Vagina (tissue), 2 donors: ENCODE results near the gene CD38. TPM values are rescaled to one million over a fixed set of nuclear protein-coding genes. Genes with fewer than 3 reads are reported as not detected.

Source experiments
- DNase-seq, 2 donors: peaks; one replicate each; pipeline ENCODE4 v3.0.0-alpha.2; 2017; ENCODE audit errors: extremely low spot score in 2 of 2
- H3K27ac ChIP-seq: fragments of 200-600 bp; sonication (generic); one replicate; pipeline ENCODE4 v1.5.1; 2019
- H3K27me3 ChIP-seq: fragments of 200-600 bp; sonication (generic); one replicate; pipeline ENCODE4 v1.5.1; 2019
- H3K36me3 ChIP-seq, 2 donors: fragments of 200-600 bp; sonication (generic); one replicate each; pipeline ENCODE4 v1.5.1; 2017 to 2019
- H3K4me1 ChIP-seq: fragments of 200-600 bp; sonication (generic); one replicate; pipeline ENCODE4 v1.5.1; 2019
- H3K4me3 ChIP-seq, 2 donors: fragments of 200-600 bp; sonication (generic); 1 replicate in 1 of 2; 2 replicates in 1 of 2; pipeline ENCODE4 v1.5.1; 2016 to 2019
- H3K9me3 ChIP-seq: fragments of 200-600 bp; sonication (generic); one replicate; pipeline ENCODE4 v1.5.1; 2019
- CTCF ChIP-seq, 3 experiments: fragments of 450-650 bp in 2 of 3; fragments of 200-600 bp in 1 of 3; sonication (generic) in 1 of 3; IDR thresholded peaks; one replicate each; pipeline ENCODE4 v1.5.1; 2017 to 2019; ENCODE audit warnings: antibody characterized with exemption in 3 of 3, mild to moderate bottlenecking in 2 of 3, moderate library complexity in 2 of 3
- POLR2A ChIP-seq, 2 donors: fragments of 450-650 bp; IDR thresholded peaks; one replicate each; pipeline ENCODE4 v1.6.1; 2017; ENCODE audit warnings: antibody characterized with exemption in 2 of 2, mild to moderate bottlenecking in 2 of 2, moderate library complexity in 2 of 2
- POLR2AphosphoS5 ChIP-seq, 2 donors: sonication (generic); formaldehyde crosslinking; IDR thresholded peaks; one replicate each; pipeline ENCODE4 v1.9.0; 2017; ENCODE audit warnings: antibody characterized with exemption in 2 of 2, mild to moderate bottlenecking in 2 of 2, low read depth in 1 of 2; ENCODE audit not compliant: insufficient read depth in 1 of 2
- intact Hi-C: fragments of 100-400 bp; cut with DNase I; formaldehyde crosslinking; loops from one replicate; pipeline ENCODE4 v1.15.1; 2023
- total RNA-seq: library from RNA; depleted of rRNA; stranded (reverse); fragments of >200 nt; gene quantifications from one replicate; pipeline ENCODE4 v1.2.3, GENCODE V29; 2016

The CD38 gene
- total RNA-seq, 1 donor from 2014 or later, result 1.2 TPM

- no peak overlapping the region for H3K4me3 ChIP-seq
- TF ChIP-seq CTCF (IDR thresholded peaks at IDR 0.05), result no peak
- no peak for TF ChIP-seq POLR2AphosphoS5 (IDR thresholded peaks at IDR 0.05; ENCODE audit: insufficient read depth in 1 of 2, low read depth in 1 of 2)
- no peak for TF ChIP-seq POLR2A (IDR thresholded peaks at IDR 0.05)
- H3K36me3 ChIP-seq, result no peaks in the 10 kb centered on the region
- H3K27me3 ChIP-seq, result no peaks in the 10 kb centered on the region
- no peak overlapping the region for H3K27ac ChIP-seq
- H3K4me1 ChIP-seq, result no peaks in the 10 kb centered on the region
- intact Hi-C loops, result loop anchor here (5.0 kb wide), 1 partner anchor 1148 kb away; no protein-coding TSS in a partner anchor
- no peaks in the 10 kb centered on the region for H3K9me3 ChIP-seq
- DNase-seq, result peak in 1 of 2 donors; percentile 60
These were observed 96.5 kb downstream of the CD38 start for GRCh38 chr4:15874671-15875070.

- H3K27me3 ChIP-seq, result no peaks in the 10 kb centered on the region
- H3K9me3 ChIP-seq, result no peaks in the 10 kb centered on the region
- TF ChIP-seq CTCF (IDR thresholded peaks at IDR 0.05) (no peak), POLR2A (IDR thresholded peaks at IDR 0.05) (no peak), POLR2AphosphoS5 (IDR thresholded peaks at IDR 0.05; ENCODE audit: insufficient read depth in 1 of 2, low read depth in 1 of 2) (no peak)
- intact Hi-C loops, result no loop called here
- DNase-seq, result peak in 1 of 2 donors; percentile 37
- no peak overlapping the region for H3K4me3 ChIP-seq
- no peaks in the 10 kb centered on the region for H3K36me3 ChIP-seq
- no peaks in the 10 kb centered on the region for H3K4me1 ChIP-seq
- H3K27ac ChIP-seq, result no peak overlapping the region
These were observed 97.7 kb downstream of the CD38 start for GRCh38 chr4:15875663-15876460.

GRCh38 chr4:15878011-15878410 lies 99.9 kb downstream of the CD38 start:
- Histone ChIP-seq H3K27ac (no peak overlapping the region), H3K27me3 (no peaks in the 10 kb centered on the region), H3K36me3 (no peaks in the 10 kb centered on the region), H3K4me1 (peaks cover 5% of the 10 kb centered on the region), H3K4me3 (no peak overlapping the region), H3K9me3 (no peaks in the 10 kb centered on the region)
- TF ChIP-seq POLR2AphosphoS5 (IDR thresholded peaks at IDR 0.05; ENCODE audit: insufficient read depth in 1 of 2, low read depth in 1 of 2), result no peak
- TF ChIP-seq CTCF (IDR thresholded peaks at IDR 0.05), result no peak
- intact Hi-C loops, result no loop called here
- peak in 1 of 2 donors; percentile 49 for DNase-seq

- Histone ChIP-seq H3K4me1 (peaks cover 5% of the 10 kb centered on the region), H3K4me3 (no peak overlapping the region), H3K9me3 (no peaks in the 10 kb centered on the region), H3K27me3 (no peaks in the 10 kb centered on the region), H3K27ac (no peak overlapping the region), H3K36me3 (no peaks in the 10 kb centered on the region)
- intact Hi-C loops, result no loop called here
- TF ChIP-seq POLR2A (IDR thresholded peaks at IDR 0.05) (no peak), CTCF (IDR thresholded peaks at IDR 0.05) (no peak), POLR2AphosphoS5 (IDR thresholded peaks at IDR 0.05; ENCODE audit: insufficient read depth in 1 of 2, low read depth in 1 of 2) (no peak)
- peak in 1 of 2 donors; percentile 16 for DNase-seq
These were observed 103.7 kb downstream of the CD38 start for GRCh38 chr4:15881820-15882219.

GRCh38 chr4:15882675-15883086 lies 104.6 kb downstream of the CD38 start:
- peaks cover 5% of the 10 kb centered on the region for H3K4me1 ChIP-seq
- H3K9me3 ChIP-seq, result no peaks in the 10 kb centered on the region
- intact Hi-C loops, result no loop called here
- H3K4me3 ChIP-seq, result no peak overlapping the region
- no peak for TF ChIP-seq POLR2AphosphoS5 (IDR thresholded peaks at IDR 0.05; ENCODE audit: insufficient read depth in 1 of 2, low read depth in 1 of 2)
- TF ChIP-seq CTCF (IDR thresholded peaks at IDR 0.05), result peak; percentile 44 to 78 (median 71)
- H3K27me3 ChIP-seq, result no peaks in the 10 kb centered on the region
- DNase-seq, result peak in 1 of 2 donors; percentile 62
- H3K36me3 ChIP-seq, result no peaks in the 10 kb centered on the region
- no peak overlapping the region for H3K27ac ChIP-seq
